Cerebellar cortex (tissue), 1 donor: ENCODE results near the gene CHST15.

ENCODE experiments used
- DNase-seq: peaks from one replicate; pipeline ENCODE4 v3.0.0-alpha.2; 2015; ENCODE audit warnings: low spot score

The CHST15 gene

GRCh38 chr10:124092860-124093773 is at the start of gene CHST15:
TSS of gene CHST15 (minus strand) at chr10:124093598. CDS start at chr10:124046212, 47,386 bp downstream.
- DNase-seq, result no peak

GRCh38 chr10:124142960-124143359 is 49.6 kb upstream of the CHST15 start:
- DNase-seq, result no peak

- no peak for DNase-seq
These were observed 48.8 kb upstream of the CHST15 start for GRCh38 chr10:124142006-124142739.

GRCh38 chr10:124138883-124139348 is 45.5 kb upstream of the CHST15 start:
- no peak for DNase-seq

- peak; percentile 24 for DNase-seq
These were observed 44.9 kb upstream of the CHST15 start for GRCh38 chr10:124138195-124138882.

- no peak for DNase-seq
These were observed 41.0 kb upstream of the CHST15 start for GRCh38 chr10:124134251-124134893.

GRCh38 chr10:124132876-124133275 is 39.5 kb upstream of the CHST15 start:
- DNase-seq, result no peak

- DNase-seq, result no peak
These were observed 38.9 kb upstream of the CHST15 start for GRCh38 chr10:124132306-124132705.

- no peak for DNase-seq
These were observed 37.8 kb upstream of the CHST15 start for GRCh38 chr10:124131172-124131571.

GRCh38 chr10:124130198-124130900 is 37.0 kb upstream of the CHST15 start:
- DNase-seq, result no peak

- DNase-seq, result no peak
These were observed 36.1 kb upstream of the CHST15 start for GRCh38 chr10:124129471-124129870.

- no peak for DNase-seq
These were observed 35.4 kb upstream of the CHST15 start for GRCh38 chr10:124128811-124129145.

- DNase-seq, result no peak
These were observed 34.8 kb upstream of the CHST15 start for GRCh38 chr10:124127965-124128810.

- DNase-seq, result no peak
These were observed 34.2 kb upstream of the CHST15 start for GRCh38 chr10:124127563-124127962.

- no peak for DNase-seq
These were observed 33.6 kb upstream of the CHST15 start for GRCh38 chr10:124126983-124127385.

GRCh38 chr10:124126145-124126982 is 33.0 kb upstream of the CHST15 start:
- DNase-seq, result no peak

- no peak for DNase-seq
These were observed 32.1 kb upstream of the CHST15 start for GRCh38 chr10:124125305-124126116.

GRCh38 chr10:124124769-124125161 is 31.4 kb upstream of the CHST15 start:
- no peak for DNase-seq
